OCI-LY7 (cell line): ENCODE data around the gene HSD11B1L.

Experiments
- CTCF ChIP-seq: fragments of 200-600 bp; sonication (generic); conservative IDR thresholded peaks from 2 replicates; pipeline ENCODE4 v1.5.1; 2014; ENCODE audit warnings: mild to moderate bottlenecking, antibody characterized with exemption, low read length, moderate library complexity, mixed read lengths
- EZH2phosphoT487 ChIP-seq: fragments of 200-600 bp; sonication (generic); IDR thresholded peaks from 2 replicates; pipeline ENCODE4 v1.6.1; 2018; ENCODE audit warnings: low read depth, borderline replicate concordance, mild to moderate bottlenecking, mixed run types, antibody characterized with exemption, low read length, moderate library complexity, mixed read lengths

- no peak for TF ChIP-seq CTCF
- no peak for TF ChIP-seq EZH2phosphoT487
Observed at GRCh38 chr19:5679289-5680083, 1.3 kb upstream of the HSD11B1L start.
